Upper lobe of right lung (tissue), 1 donor: Measurements from ENCODE around the gene MAPKBP1. TPM values are rescaled to one million over a fixed set of nuclear protein-coding genes. Genes with fewer than 3 reads are reported as not detected.
"Not testable (repeated sequence)": the region's sequence is repeated elsewhere in the genome, so short reads cannot be mapped to it uniquely, and the experiment has no call there.

Experiments used
- ATAC-seq: fragments of 200-7000 bp; cut with Tn5 transposase; one replicate; pipeline ENCODE4 v1.9.1; 2020; ENCODE audit warnings: mild to moderate bottlenecking, moderate library complexity
- DNase-seq: peaks from one replicate; pipeline ENCODE4 v3.0.0-alpha.2; 2020
- H3K27ac ChIP-seq: fragments of 200-600 bp; one replicate; pipeline ENCODE4 v1.8.0; 2022
- H3K27me3 ChIP-seq: fragments of 200-600 bp; one replicate; pipeline ENCODE4 v1.8.0; 2022; ENCODE audit warnings: mild to moderate bottlenecking
- H3K36me3 ChIP-seq: fragments of 200-600 bp; one replicate; pipeline ENCODE4 v1.8.0; 2022
- H3K4me1 ChIP-seq: fragments of 200-600 bp; one replicate; pipeline ENCODE4 v1.8.0; 2022
- H3K4me3 ChIP-seq: fragments of 200-600 bp; one replicate; pipeline ENCODE4 v1.8.0; 2022; ENCODE audit warnings: mild to moderate bottlenecking
- H3K9me3 ChIP-seq: fragments of 200-600 bp; one replicate; pipeline ENCODE4 v1.8.0; 2022
- CTCF ChIP-seq: fragments of 200-600 bp; IDR thresholded peaks from one replicate; pipeline ENCODE4 v1.8.0; 2022; ENCODE audit warnings: antibody characterized with exemption
- intact Hi-C: fragments of 100-400 bp; cut with DNase I; formaldehyde crosslinking; loops from one replicate; pipeline ENCODE4 v1.11.0; 2022
- total RNA-seq: library from RNA; stranded (reverse); fragmentation: NEBNext Ultra II Directional; extraction: Animal tissue kit (Norgen Biotek cat#: 25700); gene quantifications from one replicate; pipeline ENCODE4 v1.2.1, GENCODE V29; 2021
- donor health status: DM: no; HTN: yes; CAD: no; lungs with severe emphysema.

The MAPKBP1 gene
- total RNA-seq, 1 donor from 2014 or later, result 22.4 TPM

- no peaks in the 10 kb centered on the region for H3K9me3 ChIP-seq
- no peak for ATAC-seq
- intact Hi-C loops, result no loop called here
- DNase-seq, result no peak
- peaks cover 25% of the 10 kb centered on the region for H3K36me3 ChIP-seq
- peaks cover 17% of the 10 kb centered on the region for H3K4me1 ChIP-seq
- H3K27me3 ChIP-seq, result no peaks in the 10 kb centered on the region
- H3K4me3 ChIP-seq, result no peak overlapping the region
- no peak for TF ChIP-seq CTCF
- no peak overlapping the region for H3K27ac ChIP-seq
Measured at GRCh38 chr15:41825572-41826535, 51.6 kb downstream of the MAPKBP1 start.

- Histone ChIP-seq H3K36me3 (peaks cover 22% of the 10 kb centered on the region), H3K27ac (no peak overlapping the region), H3K27me3 (no peaks in the 10 kb centered on the region), H3K9me3 (no peaks in the 10 kb centered on the region), H3K4me3 (peak overlapping the region; percentile 95), H3K4me1 (peaks cover 18% of the 10 kb centered on the region)
- TF ChIP-seq CTCF, result no peak
- ATAC-seq, result peak; percentile 4
- DNase-seq, result no peak
- intact Hi-C loops, result no loop called here
Measured at GRCh38 chr15:41827290-41827879, 53.1 kb downstream of the MAPKBP1 start.

GRCh38 chr15:41827880-41828806 lies 53.9 kb downstream of the MAPKBP1 start, which contains the start of gene JMJD7:
Gene JMJD7, plus strand, starts transcription at chr15:41828092. Its CDS starts 33 bp downstream, at chr15:41828125.
- peak within 1 kb of the TSS; percentile 88 for H3K27ac ChIP-seq
- ATAC-seq, result peak; percentile 97
- peaks cover 22% of the 10 kb centered on the region for H3K4me1 ChIP-seq
- intact Hi-C loops, result no loop called here
- no peak for TF ChIP-seq CTCF
- peaks cover 18% of the 10 kb centered on the region for H3K36me3 ChIP-seq
- H3K9me3 ChIP-seq, result no peaks in the 10 kb centered on the region
- DNase-seq, result peak; percentile 98
- H3K4me3 ChIP-seq, result peak within 1 kb of the TSS; percentile 95
- H3K27me3 ChIP-seq, result no peaks in the 10 kb centered on the region

- no peak for TF ChIP-seq CTCF
- Histone ChIP-seq H3K4me1 (peaks cover 22% of the 10 kb centered on the region), H3K4me3 (peak overlapping the region; percentile 95), H3K36me3 (peaks cover 13% of the 10 kb centered on the region), H3K27me3 (no peaks in the 10 kb centered on the region), H3K9me3 (no peaks in the 10 kb centered on the region), H3K27ac (peak overlapping the region; percentile 88)
- DNase-seq (no peak), ATAC-seq (no peak)
- intact Hi-C loops, result no loop called here
Measured at GRCh38 chr15:41828807-41829141, 54.5 kb downstream of the MAPKBP1 start.

- no peaks in the 10 kb centered on the region for H3K9me3 ChIP-seq
- DNase-seq (no peak), ATAC-seq (no peak)
- peaks cover 12% of the 10 kb centered on the region for H3K36me3 ChIP-seq
- peaks cover 22% of the 10 kb centered on the region for H3K4me1 ChIP-seq
- no peak overlapping the region for H3K4me3 ChIP-seq
- no peak for TF ChIP-seq CTCF
- no peak overlapping the region for H3K27ac ChIP-seq
- H3K27me3 ChIP-seq, result no peaks in the 10 kb centered on the region
- intact Hi-C loops, result no loop called here
Measured at GRCh38 chr15:41829959-41830646, 55.8 kb downstream of the MAPKBP1 start.

- H3K27me3 ChIP-seq, H3K27ac ChIP-seq, DNase-seq, H3K9me3 ChIP-seq, intact Hi-C loops, ATAC-seq, H3K4me3 ChIP-seq: not testable (repeated sequence)
- H3K36me3 ChIP-seq, result peaks cover 14% of the 10 kb centered on the region
- peaks cover 24% of the 10 kb centered on the region for H3K4me1 ChIP-seq
Measured at GRCh38 chr15:41831291-41831690, 57.0 kb downstream of the MAPKBP1 start.
